GM19238 (cell line): ENCODE results near the gene SPOUT1.
A peak's percentile ranks its signal among the peaks of the same experiment; 100 is the strongest.

Experiments
- DNase-seq: peaks from one replicate; pipeline ENCODE4 v3.0.0; 2011; ENCODE audit warnings: low spot score; ENCODE audit not compliant: insufficient read length

SPOUT1 gene

DNA sequence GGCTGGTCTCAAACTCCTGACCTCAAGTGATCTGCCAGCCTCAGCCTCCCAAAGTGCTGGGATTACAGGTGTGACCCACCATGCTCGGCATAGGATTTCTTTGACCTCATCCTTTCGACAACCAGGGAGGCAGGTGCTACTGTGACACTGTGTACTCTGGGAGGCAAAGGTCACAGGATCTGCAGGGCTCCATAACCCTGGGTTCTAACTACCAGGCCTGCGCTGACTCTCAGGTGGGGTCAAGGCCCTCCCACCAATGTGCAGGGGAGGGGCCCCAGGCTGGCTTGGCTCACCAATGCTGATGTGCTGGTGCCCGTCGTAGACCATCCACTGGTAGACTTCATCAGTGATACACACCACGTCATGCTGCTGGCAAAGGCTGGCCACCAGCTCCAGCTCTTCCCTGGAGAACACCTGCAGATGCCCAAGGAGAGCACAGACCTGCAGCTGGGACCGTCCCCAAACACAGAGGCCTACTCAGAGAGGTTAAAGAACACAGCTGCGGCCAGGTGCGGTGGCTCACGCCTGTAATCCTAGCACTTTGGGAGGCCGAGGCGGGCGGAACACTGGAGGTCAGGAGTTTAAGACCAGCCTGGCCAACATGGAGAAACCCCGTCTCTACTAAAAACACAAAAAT lies 7.0 kb upstream of the SPOUT1 start:
- no peak for DNase-seq

DNA sequence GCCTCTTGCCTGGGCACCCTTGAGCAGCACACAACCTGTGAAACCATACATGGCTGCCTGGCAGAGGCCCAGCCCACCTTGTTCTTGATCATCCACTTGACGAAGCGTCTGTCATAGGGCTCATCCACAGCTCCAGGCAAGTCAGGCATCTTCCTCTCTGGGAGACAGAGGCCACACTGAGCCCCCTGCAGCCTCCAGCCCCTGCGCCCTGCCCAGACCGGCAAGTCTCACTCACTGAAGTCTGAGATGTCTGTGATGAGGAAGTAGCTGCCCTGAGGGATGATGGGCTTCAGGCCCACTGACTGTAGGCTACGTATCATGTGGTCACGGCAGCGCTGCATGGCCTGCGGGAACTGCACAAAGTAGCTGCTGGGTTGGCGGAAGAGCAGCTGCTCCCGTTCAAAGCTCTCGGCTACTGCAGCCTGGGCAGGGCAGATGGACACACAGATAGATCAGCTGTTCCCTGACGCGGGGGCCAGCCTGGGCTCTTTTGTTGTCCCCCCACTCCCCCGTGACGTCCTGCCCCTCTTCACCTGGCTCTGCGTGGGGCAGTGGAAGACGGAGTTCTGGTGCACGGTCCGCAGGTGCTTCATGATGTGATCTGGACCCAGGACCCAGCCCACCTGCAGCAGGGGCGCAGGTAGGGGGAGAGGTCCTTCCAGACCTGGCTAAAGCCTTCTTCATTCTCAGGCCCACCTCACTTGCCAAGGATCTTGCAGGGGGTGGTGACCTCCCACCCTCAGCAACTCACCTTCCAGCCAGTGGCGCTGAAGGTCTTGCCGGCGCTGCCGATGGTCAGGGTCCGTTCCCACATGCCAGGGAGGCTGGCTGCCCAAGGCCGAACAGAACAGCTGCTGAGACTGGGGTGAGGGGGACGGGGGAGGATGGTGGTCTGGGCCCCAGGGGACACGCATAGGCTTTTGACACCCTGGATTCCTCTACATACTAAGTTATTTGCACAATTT lies 5.9 kb upstream of the SPOUT1 start:
- no peak for DNase-seq

DNA sequence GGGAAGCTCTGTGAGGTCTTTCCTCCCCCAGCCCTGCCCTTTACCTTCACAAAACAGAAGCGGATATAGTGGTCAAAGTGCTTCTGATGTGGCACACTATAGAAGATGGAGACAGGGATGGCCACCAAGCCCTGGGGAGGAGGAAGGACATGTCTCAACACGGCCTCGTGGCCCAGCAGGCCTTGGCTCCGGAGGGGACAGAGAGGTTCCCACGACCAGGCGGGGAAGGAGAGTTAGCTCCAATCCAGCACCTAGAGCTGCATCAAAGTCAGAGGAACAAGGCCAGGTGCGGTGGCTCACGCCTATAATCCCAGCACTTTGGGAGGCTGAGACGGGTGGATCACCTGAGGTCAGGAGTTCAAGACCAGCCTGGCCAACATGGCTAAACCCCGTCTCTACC lies 4.1 kb upstream of the SPOUT1 start:
- DNase-seq, result no peak

DNA sequence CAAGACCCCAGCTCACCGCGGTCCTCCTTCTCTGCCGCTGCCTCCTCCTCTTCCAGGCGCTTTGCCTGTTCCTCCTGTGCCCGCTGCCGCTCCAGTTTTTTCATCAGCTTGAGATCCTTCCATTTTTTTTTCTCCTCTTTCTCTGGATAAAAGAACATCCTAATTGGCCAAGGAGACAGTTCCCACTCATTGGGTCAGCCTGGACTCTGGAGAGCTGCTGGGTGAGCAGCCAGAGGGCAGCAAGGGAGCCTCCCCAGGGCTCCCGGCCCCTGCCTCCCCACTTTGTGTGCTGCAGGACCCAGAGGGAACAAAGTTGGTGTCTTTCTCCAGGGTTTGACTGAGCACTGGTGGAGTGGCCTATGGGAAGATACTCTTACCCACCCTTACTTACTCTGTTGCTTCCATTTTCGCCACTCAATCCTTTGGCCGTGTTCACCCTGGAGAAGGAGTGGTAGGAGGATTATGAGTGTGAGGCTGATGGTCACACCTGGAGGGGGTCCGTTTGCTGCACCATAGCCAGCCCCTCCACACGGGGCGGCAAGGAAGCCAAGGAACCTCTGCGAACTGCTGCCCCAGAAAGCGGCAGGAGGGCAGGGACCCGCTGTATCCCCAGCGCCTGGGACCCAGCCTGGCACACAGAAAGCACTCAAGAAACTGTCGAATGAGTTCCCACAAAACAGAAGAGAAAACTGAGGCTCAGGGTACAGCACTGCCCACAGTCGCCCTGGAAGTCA lies 708 bp downstream of the SPOUT1 start:
- DNase-seq, result peak; percentile 30

DNA sequence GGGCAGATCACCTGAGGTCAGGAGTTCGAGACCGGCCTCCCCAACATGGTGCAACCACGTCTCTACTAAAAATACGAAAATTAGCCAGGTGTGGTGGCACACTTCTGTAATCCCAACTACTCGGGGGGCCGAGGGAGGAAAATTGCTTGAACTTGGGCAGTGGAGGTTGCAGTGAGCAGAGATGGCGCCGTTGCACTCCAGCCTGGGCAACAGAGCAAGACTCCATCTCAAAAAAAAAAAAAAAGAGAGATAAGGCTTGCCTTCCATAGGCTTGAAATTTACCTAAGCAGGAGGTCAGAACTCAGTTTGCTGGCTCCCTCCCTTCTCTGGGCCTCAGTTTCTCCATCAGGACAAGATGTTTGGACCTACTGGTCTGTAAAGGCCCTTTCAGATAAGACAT lies 1.3 kb downstream of the SPOUT1 start:
- no peak for DNase-seq

DNA sequence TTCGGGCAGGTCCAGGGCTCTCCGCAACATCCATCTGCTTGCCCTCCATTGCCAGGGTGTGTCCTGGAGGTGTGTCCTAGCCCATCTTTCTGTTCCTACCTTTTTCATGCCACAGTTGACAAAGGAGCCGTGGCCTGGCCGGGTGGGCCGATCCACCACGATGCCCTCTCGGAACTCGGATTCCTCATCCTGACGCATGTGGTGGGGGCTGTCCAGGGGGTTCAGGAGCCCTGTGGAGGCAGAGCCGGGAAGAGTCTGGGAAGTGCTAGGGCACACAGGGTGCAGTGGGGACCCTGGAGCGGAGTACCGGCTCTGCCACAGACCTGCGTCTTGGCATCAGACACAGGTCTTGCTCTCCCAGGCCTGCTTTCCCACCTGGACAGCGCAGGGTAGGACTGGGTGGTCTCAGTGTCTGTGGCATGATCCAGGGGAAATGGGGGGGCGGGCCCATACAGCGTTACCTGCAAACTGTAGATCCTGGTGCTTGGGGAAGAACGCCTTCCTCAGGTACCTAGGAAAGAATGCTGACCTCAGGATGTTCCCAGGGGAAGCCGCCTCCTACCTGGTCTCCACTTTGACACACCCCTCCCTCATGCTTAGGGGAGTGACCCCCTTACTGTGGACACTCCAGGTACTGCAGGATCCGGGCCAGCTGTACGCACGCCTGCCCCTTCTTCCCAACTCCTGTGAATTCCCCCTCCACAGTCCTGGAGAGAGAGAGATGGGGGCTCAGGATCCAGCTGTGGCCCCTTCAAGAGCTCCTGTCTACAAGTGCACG lies 3.5 kb downstream of the SPOUT1 start:
- DNase-seq, result no peak

DNA sequence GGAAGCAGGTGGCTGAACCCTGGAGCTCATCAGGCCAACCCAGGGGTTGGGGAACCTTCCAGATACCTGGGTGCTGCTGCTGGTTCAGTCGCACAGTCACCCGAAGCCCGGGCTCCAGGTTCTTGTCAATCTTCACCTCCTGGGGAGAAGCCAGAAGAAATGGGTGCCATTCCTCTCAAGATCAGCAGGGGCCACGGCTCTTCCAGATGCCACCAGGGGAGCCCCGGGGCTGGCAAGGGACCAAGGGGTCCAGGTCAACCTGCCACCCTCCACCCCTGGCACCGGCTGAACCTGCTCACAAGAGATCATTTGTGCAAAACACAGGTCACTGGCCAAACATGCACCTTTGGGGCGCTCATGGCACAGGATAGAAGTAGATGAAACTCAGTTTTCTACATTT lies 4.7 kb downstream of the SPOUT1 start:
- no peak for DNase-seq

DNA sequence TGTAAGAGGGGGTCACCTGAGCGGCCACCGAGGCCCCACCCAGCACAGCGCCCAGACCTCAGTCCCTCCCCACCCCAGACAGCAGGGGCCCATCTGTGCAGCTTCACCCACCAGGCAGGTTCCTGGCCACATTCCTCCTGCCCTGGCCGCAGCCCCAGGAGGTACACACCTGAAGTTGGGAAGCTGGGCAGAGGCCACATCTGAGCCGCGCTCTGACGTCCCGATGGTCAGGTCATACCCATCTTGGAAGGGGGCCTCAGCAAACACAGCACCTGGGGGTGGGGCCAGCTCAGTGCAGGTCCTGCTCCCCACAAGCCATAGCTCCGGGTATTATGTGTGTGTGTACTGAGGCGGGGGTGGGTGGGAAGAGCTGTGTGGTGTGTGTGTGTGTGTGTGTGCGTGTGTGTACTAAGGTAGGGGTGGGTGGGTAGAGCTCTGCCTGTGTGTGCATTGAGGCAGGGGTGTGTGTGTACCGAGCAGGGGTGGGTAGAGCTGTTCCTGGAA lies 5.6 kb downstream of the SPOUT1 start:
- DNase-seq, result no peak

DNA sequence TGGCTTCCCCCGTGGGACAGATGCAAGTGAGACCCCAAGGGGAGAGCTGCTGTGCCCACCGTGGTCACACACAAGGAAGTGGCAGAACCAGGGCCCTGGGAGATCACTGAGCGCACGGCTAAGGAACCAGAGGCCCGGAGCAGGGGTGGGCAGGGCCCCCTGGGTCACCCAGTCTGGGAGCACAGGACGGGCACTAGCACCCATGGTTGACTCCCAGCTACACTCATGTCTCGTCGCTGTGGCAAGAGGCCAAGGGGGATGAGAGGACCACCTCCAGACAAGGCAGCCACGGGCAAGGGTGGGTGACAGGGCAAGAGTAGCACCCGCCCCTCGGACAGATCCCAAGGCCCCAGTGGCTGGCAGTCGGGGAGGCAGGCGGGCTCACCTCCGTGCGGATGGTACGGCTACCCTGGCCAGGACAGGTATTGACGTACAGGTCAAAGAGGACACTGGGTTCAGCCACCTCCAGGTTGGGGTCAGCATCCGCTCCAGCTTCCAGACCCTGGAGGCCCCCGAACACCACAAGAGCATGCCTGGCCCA lies 6.2 kb downstream of the SPOUT1 start:
- no peak for DNase-seq

DNA sequence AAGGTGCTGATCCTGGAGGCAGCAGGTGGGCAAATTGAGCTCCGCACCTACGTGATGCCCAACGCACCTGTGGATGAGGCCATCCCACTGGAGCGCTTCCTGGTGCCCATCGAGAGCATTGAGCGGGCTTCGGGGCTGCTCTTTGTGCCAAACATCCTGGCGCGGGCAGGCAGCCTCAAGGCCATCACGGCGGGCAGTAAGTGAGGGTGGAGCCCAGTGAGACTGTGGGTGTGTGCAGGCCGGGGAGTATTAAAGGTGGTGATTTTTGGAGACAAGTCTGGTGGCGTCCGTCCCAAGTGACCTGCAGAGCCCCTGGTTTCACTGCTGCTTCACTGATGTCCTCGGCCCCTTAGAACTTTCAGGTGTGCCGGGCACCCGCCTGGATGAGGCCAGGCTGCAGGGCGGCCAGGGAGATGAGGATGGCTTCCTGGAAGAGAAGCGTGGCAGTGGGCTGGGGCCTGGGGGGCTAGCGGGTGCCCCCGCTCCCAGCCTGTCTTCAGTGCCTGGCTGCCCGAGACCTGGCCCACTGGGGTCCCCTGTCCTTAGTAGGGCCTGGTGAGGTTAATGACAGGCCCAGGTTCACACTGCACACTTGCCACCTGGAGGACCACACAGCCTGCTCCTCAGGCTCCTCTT lies 7.1 kb downstream of the SPOUT1 start:
- DNase-seq, result no peak

DNA sequence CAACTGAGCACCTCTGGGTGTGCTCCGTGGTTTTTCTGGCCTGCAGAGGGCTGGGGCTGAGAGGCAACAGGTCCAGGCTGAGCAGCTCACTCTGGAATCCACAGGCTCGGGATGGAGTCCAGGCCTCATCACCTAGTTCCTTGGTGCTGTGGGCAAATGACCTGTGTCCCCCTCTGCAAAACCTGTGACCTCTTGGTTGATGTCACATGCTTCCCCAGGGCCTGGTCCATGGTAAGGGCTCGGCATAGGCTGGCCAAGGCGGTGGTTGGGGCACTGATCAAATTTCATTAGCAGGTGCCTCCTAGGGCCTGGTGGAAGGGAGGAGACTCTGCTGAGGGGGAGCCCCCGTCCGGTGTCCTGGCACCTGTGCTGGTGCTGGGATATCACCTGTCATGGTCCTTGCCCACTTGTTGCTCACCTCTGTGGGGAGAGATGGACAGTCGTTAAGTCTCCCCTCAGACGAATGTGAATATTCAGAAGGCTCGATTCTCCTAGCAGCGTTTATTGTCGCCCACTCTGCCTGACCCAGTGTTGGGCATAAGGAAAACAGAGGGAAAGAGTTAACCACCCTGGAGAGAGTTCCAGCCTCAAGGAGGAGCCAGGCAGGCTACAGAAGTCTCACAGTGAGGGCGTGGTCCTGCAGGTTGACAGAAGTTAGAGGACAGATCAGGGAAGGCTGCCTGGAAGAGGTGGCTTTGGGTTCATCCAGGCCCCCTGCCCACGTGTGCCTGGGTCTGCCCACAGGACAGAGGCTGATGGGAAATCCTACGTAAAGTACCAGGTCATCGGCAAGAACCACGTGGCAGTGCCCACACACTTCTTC lies 7.8 kb downstream of the SPOUT1 start:
- DNase-seq, result no peak

DNA sequence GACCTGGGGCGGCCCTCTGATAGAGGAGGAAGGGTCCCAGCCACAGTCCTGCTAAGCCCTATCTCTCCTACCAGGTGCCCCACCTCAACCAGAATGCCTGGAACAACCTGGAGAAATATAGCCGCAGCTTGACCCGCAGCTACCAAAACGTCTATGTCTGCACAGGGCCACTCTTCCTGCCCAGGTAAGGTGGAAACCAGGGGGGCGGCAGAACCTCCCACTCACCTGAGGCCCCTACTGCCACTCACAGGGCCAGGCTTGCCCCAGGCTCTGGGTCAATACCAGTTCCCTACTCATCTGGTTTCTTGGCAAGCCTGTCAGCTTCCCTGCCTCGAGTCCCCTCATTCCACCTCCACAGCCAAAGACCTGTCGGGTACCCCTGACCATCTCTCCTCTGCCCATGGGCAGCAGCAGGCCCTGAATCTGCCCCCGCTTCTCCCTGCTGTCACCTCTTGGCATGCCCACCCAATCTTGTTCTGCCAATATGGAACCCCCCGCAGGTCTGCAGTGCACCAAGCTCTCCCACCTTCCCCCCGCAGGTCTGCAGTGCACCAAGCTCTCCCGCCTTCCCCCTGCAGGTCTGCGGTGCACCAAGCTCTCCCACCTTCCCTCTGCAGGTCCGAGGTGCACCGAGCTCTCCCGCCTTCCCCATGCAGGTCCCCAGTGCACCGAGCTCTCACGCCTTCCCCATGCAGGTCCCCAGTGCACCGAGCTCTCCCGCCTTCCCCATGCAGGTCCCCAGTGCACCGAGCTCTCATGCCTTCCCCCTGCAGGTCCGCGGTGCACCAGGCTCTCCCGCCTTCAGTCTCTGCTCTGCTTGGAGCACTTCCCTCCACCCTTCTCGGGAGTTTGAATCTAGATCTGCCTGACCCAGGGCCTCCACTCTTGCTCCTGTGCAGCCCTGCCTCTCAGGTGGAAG lies 8.7 kb downstream of the SPOUT1 start:
- DNase-seq, result no peak

DNA sequence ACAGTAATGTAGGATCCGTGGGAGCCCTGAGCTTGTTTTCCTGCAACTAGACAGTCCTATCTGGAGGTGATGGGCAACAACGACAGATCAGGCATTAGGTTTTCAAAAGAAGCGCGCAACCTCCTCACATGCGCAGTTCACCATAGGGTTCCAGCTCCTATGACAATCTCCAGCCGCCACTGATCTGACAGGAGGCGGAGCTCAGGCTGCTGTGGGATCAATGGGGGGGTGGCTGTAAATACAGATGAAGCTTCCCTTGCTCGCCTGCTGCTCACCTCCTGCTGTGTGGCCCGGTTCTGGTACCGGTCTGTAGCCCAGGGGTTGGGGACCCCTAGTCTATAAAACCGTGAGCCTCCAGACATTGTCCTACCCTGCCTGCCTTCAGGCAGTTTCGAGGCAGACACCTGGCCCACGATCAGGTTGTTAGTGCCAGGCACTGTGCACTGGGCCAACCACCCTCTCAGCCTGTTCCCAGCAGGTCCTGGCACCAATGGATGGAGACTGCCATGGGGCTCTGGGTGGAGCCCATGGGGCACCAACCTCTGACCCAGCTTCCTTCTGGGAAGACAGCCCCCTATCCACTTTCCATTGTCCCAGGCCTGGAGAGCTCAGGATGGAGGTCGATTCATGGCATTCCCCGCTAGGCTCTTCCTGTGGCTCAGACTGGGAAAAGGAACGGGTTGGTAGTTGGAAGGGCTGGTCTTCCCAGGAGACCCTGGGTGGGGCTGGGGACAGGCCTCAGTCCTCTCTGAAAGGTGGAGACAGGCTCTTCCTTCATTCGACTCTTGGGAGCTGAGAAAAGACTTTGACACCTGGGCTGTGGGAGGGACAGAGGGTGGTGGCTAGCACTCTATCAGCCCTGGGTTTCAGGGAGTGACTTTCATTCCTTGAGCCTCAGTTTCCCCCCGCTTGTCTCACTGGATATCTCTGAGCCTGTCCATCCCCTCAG lies 9.6 kb downstream of the SPOUT1 start:
- no peak for DNase-seq

DNA sequence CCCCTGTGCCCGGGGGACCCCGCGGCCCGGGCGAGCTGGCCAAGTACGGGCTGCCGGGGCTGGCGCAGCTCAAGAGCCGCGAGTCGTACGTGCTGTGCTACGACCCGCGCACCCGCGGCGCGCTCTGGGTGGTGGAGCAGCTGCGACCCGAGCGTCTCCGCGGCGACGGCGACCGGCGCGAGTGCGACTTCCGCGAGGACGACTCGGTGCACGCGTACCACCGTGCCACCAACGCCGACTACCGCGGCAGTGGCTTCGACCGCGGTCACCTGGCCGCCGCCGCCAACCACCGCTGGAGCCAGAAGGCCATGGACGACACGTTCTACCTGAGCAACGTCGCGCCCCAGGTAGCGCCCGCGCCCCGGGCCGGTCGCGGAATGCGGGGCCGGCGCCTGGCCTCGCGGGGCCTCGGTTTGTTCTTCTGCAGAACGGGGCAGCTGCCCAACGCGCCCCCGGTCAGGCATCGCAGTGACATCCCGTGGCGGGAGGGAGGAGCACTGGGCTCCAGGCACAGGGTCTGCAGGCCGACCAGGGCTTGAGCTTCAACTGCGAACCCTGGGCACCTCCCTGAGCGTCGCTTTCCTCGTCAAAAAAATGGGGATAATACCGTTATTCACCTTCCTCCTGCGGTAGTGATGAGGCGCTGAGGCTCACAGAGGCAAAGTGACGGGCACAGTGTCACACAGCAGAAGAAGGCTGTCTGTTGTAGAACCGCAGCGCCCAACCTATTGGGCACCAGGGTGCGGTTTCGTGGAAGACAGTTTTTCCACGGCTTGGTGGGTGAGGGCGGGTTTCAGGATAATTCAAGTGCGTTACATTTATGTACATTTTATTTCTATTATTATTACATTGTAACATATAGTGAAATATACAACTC lies 10.5 kb downstream of the SPOUT1 start:
- peak; percentile 64 for DNase-seq

DNA sequence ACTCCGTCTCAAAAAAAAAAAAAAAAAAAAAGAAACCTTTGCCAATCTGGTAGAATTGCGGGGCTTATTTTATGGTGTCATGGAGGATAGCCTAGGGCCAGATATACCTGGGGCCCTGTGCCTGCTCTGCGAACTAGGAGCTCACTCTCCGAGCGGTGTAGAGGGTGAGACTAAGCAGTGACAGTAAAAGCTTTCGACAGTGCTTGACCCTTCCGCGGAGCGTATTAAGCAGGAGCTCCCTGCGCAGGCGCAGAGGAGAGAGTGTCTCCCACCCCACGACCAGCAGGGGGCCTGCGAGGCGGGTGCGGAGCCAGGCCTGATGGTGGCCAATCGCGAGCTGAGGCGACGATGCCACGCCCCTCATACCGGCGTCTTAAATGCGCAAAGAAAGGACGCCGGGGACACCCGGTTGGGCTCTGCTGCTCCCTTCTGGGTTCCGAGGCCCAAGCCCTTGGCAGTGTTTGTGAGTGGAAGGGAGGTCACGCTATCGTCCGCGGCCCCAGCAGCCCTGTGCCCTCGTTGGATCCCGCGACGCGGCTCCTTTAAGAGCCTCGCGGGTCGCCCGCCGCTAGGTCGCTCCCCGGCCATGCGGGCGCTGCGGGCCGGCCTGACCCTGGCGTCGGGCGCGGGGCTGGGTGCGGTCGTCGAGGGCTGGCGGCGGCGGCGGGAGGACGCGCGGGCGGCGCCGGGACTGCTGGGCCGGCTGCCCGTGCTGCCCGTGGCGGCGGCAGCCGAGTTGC lies 11.3 kb downstream of the SPOUT1 start, which contains the start of gene ENDOG:
ENDOG (plus strand) TSS at position 402 of the 740 bp plus-strand sequence; CDS start at position 587, 185 bp downstream.
- DNase-seq, result peak; percentile 100
